Measurements from ENCODE around the gene RABGAP1L.
A peak's percentile ranks its signal among the peaks of the same experiment; 100 is the strongest.
"Not testable (repeated sequence)": the region's sequence is repeated elsewhere in the genome, so short reads cannot be mapped to it uniquely, and the experiment has no call there.

Gene RABGAP1L

GRCh38 chr1:174159252-174160108, at the start of gene RABGAP1L:
TSS of gene RABGAP1L (plus strand) at chr1:174159520.
- peak; percentile 93 to 96 for DNase-seq

- no peak for DNase-seq
Measured at GRCh38 chr1:174110053-174110452, 49.3 kb upstream of the RABGAP1L start.

GRCh38 chr1:174112489-174113162, 46.7 kb upstream of the RABGAP1L start:
- DNase-seq: no peak

- DNase-seq: no peak
Measured at GRCh38 chr1:174114106-174114505, 45.2 kb upstream of the RABGAP1L start.

- peak; percentile 45 to 51 for DNase-seq
Measured at GRCh38 chr1:174114788-174115448, 44.4 kb upstream of the RABGAP1L start.

GRCh38 chr1:174116042-174116441, 43.3 kb upstream of the RABGAP1L start:
- no peak for DNase-seq

GRCh38 chr1:174118751-174119150, 40.6 kb upstream of the RABGAP1L start:
- no peak for DNase-seq

GRCh38 chr1:174122318-174122717, 37.0 kb upstream of the RABGAP1L start:
- DNase-seq: not testable (repeated sequence)

GRCh38 chr1:174123843-174124242, 35.5 kb upstream of the RABGAP1L start:
- DNase-seq: no peak

GRCh38 chr1:174127176-174127575, 32.1 kb upstream of the RABGAP1L start:
- DNase-seq: not testable (repeated sequence)

GRCh38 chr1:174131032-174131638, 28.2 kb upstream of the RABGAP1L start:
- DNase-seq: peak in 1 of 2 experiments; percentile 4

- no peak for DNase-seq
Measured at GRCh38 chr1:174134003-174134659, 25.2 kb upstream of the RABGAP1L start.

GRCh38 chr1:174135211-174135610, 24.1 kb upstream of the RABGAP1L start:
- DNase-seq: no peak

- DNase-seq: no peak
Measured at GRCh38 chr1:174136714-174137113, 22.6 kb upstream of the RABGAP1L start.

- no peak for DNase-seq
Measured at GRCh38 chr1:174142836-174143235, 16.5 kb upstream of the RABGAP1L start.

GRCh38 chr1:174143727-174144396, 15.5 kb upstream of the RABGAP1L start:
- not testable (repeated sequence) for DNase-seq

GRCh38 chr1:174144397-174144783, 14.9 kb upstream of the RABGAP1L start:
- not testable (repeated sequence) for DNase-seq

- DNase-seq: no peak
Measured at GRCh38 chr1:174149216-174149615, 10.1 kb upstream of the RABGAP1L start.

- no peak for DNase-seq
Measured at GRCh38 chr1:174150499-174150898, 8.8 kb upstream of the RABGAP1L start.

GRCh38 chr1:174152427-174152826, 6.9 kb upstream of the RABGAP1L start:
- no peak for DNase-seq

GRCh38 chr1:174153085-174153824, 6.1 kb upstream of the RABGAP1L start:
- DNase-seq: peak in 1 of 2 experiments; percentile 2
